Erythroblast (primary cell): ENCODE measurements around the gene PRKAR1B.
"Not testable (repeated sequence)": the region's sequence is repeated elsewhere in the genome, so short reads cannot be mapped to it uniquely, and the experiment has no call there.

ENCODE experiments used
- GATA1 ChIP-seq: IDR thresholded peaks from 2 replicates; pipeline ENCODE4 v1.6.1; 2011; ENCODE audit warnings: low read depth, mild to moderate bottlenecking, control low read depth, low read length, moderate library complexity
- POLR2A ChIP-seq: IDR thresholded peaks from 2 replicates; pipeline ENCODE4 v1.6.1; 2011; ENCODE audit warnings: mild to moderate bottlenecking, low read length

DNA sequence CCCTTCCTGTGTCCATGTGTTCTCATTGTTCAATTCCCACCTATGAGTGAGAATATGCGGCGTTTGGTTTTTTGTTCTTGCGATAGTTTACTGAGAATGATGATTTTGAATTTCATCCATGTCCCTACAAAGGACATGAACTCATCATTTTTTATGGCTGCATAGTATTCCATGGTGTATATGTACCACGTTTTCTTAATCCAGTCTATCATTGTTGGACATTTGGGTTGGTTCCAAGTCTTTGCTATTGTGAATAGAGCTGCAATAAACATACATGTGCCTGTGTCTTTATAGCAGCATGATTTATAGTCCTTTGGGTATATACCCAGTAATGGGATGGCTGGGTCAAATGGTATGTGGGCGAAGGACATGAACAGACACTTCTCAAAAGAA is 17.0 kb upstream of the PRKAR1B start:
- not testable (repeated sequence) for TF ChIP-seq POLR2A, GATA1
